Urinary bladder (tissue), 4 donors: ENCODE results near the gene OR1D5. TPM values are rescaled to one million over a fixed set of nuclear protein-coding genes. Genes with fewer than 3 reads are reported as not detected.

Source experiments
- DNase-seq: peaks from one replicate; pipeline ENCODE4 v3.0.0-alpha.2; 2015; ENCODE audit errors: extremely low spot score
- H3K27ac ChIP-seq: one replicate; pipeline ENCODE4 v1.5.1; 2013; ENCODE audit warnings: low read depth, mild to moderate bottlenecking, moderate library complexity
- H3K36me3 ChIP-seq: one replicate; pipeline ENCODE4 v1.6.1; 2013; ENCODE audit warnings: mild to moderate bottlenecking, moderate library complexity; ENCODE audit not compliant: insufficient read depth
- H3K4me1 ChIP-seq: one replicate; pipeline ENCODE4 v1.6.1; 2013; ENCODE audit warnings: mild to moderate bottlenecking, moderate library complexity; ENCODE audit not compliant: insufficient read depth
- H3K4me3 ChIP-seq: one replicate; pipeline ENCODE4 v1.5.1; 2013; ENCODE audit warnings: low read depth, low read length
- WGBS: extraction: QIAGEN DNeasy Blood & Tissue Kit; methylation state at CpG from one replicate; pipeline ENCODE4 v1.1.7; 2013; 5-methylcytosine and 5-hydroxymethylcytosine counted together
- polyA plus RNA-seq: library from polyadenylated mRNA; stranded (reverse); fragments of 200-250 nt; gene quantifications from one replicate; pipeline ENCODE4 v1.2.3, GENCODE V29; 2013
- total RNA-seq: library from RNA; depleted of rRNA; stranded (reverse); fragments of >200 nt; gene quantifications from one replicate; pipeline ENCODE4 v1.2.3, GENCODE V29; 2014
- donor health status: healthy with polysubstance abuse.
- donor health status: healthy.

Gene OR1D5
- total and polyA plus RNA-seq, 2 donors: not detected

- no peak overlapping the region for H3K4me3 ChIP-seq
- H3K36me3 ChIP-seq: no peaks in the 10 kb centered on the region
- no peak for DNase-seq
- 70% methylated on average over 31 of the region's 31 CpGs for WGBS
- H3K4me1 ChIP-seq: no peaks in the 10 kb centered on the region
- H3K27ac ChIP-seq: no peak overlapping the region
Measured at GRCh38 chr17:3026856-3027751, 36.3 kb downstream of the OR1D5 start.

GRCh38 chr17:3026125-3026855 lies 37.1 kb downstream of the OR1D5 start:
- no peaks in the 10 kb centered on the region for H3K36me3 ChIP-seq
- DNase-seq: no peak
- H3K4me1 ChIP-seq: no peaks in the 10 kb centered on the region
- WGBS: 76% methylated on average over 26 of the region's 26 CpGs
- no peak overlapping the region for H3K4me3 ChIP-seq
- no peak overlapping the region for H3K27ac ChIP-seq

GRCh38 chr17:3025421-3026124 lies 37.8 kb downstream of the OR1D5 start:
- DNase-seq: no peak
- Histone ChIP-seq H3K36me3 (no peaks in the 10 kb centered on the region), H3K27ac (no peak overlapping the region), H3K4me3 (no peak overlapping the region), H3K4me1 (no peaks in the 10 kb centered on the region)
- 86% methylated on average over 17 of the region's 17 CpGs for WGBS

GRCh38 chr17:3024346-3024745 lies 39.1 kb downstream of the OR1D5 start:
- 88% methylated on average over 2 of the region's 2 CpGs for WGBS
- H3K4me1 ChIP-seq: no peaks in the 10 kb centered on the region
- H3K36me3 ChIP-seq: no peaks in the 10 kb centered on the region
- H3K4me3 ChIP-seq: no peak overlapping the region
- no peak for DNase-seq
- H3K27ac ChIP-seq: no peak overlapping the region

DNA sequence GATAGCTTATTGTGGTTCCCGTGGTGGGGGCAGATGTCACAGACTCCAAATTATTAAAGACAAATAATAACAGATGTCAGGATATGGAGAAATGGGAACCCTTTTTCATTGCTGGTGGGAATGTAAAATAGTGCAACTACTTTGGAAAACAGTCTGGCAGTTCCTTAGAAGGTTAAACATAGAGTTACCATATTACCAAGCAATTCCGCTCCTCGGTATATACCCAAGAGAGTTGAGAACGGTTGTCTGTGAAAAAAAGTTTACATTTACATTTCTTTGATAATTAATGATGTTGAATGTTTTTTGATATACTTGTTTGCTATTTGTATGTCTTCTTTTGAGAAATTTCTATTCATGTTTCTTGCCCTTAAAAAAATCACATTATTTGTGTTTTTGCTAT lies 41.2 kb downstream of the OR1D5 start:
- no peaks in the 10 kb centered on the region for H3K4me1 ChIP-seq
- H3K4me3 ChIP-seq: no peak overlapping the region
- DNase-seq: no peak
- 89% methylated on average over 4 of the region's 4 CpGs for WGBS
- H3K36me3 ChIP-seq: no peaks in the 10 kb centered on the region
- H3K27ac ChIP-seq: no peak overlapping the region

GRCh38 chr17:3020381-3020780 lies 43.0 kb downstream of the OR1D5 start:
- no peak overlapping the region for H3K4me3 ChIP-seq
- 93% methylated on average over 16 of the region's 16 CpGs for WGBS
- H3K36me3 ChIP-seq: no peaks in the 10 kb centered on the region
- H3K27ac ChIP-seq: no peak overlapping the region
- H3K4me1 ChIP-seq: no peaks in the 10 kb centered on the region
- no peak for DNase-seq

DNA sequence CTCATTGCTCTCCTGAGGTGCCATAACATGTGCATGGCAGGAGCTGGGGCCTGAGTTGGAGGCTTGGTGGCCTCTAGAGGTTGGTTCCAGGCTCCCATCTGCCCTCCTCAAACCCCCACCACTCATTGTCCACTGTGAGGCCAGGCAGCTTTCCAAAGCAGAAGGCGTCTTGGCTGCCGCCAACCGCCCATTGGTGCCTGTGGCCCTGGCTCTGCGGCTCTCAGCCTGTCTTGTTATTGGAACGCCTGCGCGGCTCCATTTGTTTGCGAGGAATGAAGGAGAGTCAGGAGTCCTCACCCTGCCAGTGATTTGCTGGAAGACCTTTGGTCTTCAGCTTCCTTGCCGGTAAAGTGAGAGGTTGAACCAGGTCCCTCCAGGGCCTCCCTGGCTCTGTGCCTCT lies 43.6 kb downstream of the OR1D5 start:
- Histone ChIP-seq H3K4me1 (no peaks in the 10 kb centered on the region), H3K4me3 (no peak overlapping the region), H3K27ac (no peak overlapping the region), H3K36me3 (no peaks in the 10 kb centered on the region)
- WGBS: 73% methylated on average over 9 of the region's 9 CpGs
- DNase-seq: no peak

DNA sequence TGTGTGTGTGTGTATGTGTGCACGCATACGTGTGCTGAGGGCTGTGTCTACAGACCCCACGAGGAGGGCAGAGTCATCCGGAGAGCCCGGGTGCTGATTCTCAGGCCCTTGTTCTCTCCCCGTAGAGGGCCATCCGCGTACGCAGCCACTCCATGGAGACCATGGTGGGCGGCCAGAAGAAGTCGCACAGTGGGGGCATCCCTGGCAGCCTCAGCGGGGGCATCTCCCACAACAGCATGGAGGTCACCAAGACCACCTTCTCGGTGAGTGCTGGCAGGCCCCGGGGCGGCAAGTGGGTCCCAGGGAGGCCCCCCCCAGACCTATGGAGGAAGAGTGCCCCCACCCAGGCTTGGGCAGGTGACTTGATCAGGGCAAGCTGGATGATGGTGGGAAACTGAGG lies 45.5 kb downstream of the OR1D5 start:
- H3K4me1 ChIP-seq: no peaks in the 10 kb centered on the region
- WGBS: 90% methylated on average over 15 of the region's 15 CpGs
- no peaks in the 10 kb centered on the region for H3K36me3 ChIP-seq
- no peak overlapping the region for H3K4me3 ChIP-seq
- no peak overlapping the region for H3K27ac ChIP-seq
- DNase-seq: no peak

DNA sequence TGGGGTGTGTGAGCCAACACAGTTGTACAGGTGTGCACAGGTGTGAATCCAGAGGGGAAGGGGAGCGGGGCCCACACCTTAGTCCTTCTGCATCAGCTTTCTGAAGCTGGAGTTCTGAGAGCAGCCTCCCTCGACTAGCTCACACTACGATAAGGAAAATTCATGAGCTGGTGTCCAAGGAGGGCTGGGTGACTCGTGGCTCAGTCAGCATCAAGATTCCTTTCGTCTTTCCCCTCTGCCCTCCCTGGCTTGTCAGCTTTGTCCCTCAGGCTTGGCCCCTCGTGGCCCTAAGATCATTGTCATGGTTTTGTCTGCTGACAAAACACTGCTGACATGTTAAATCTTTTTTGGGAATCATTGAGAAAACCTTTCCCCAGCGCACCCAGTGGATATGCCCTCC lies 47.5 kb downstream of the OR1D5 start:
- Histone ChIP-seq H3K4me3 (no peak overlapping the region), H3K36me3 (no peaks in the 10 kb centered on the region), H3K4me1 (no peaks in the 10 kb centered on the region), H3K27ac (no peak overlapping the region)
- 67% methylated on average over 7 of the region's 7 CpGs for WGBS
- DNase-seq: no peak

GRCh38 chr17:3012926-3013581 lies 50.4 kb downstream of the OR1D5 start:
- 54% methylated on average over 21 of the region's 21 CpGs for WGBS
- Histone ChIP-seq H3K4me3 (no peak overlapping the region), H3K27ac (no peak overlapping the region), H3K36me3 (no peaks in the 10 kb centered on the region), H3K4me1 (no peaks in the 10 kb centered on the region)
- DNase-seq: no peak

Other genes starting within 250 kb of the OR1D5 start
- gene OR1D2, start 40.8 kb upstream of the OR1D5 start, total RNA-seq: not detected
- gene OR1D2, start 40.8 kb upstream of the OR1D5 start, polyA plus RNA-seq: not detected
- gene OR1G1, start 63.9 kb upstream of the OR1D5 start, total RNA-seq: not detected
- not detected for gene OR1G1, start 63.9 kb upstream of the OR1D5 start, polyA plus RNA-seq
- gene OR1A2, start 133.9 kb upstream of the OR1D5 start, total RNA-seq: not detected
- gene OR1A2, start 133.9 kb upstream of the OR1D5 start, polyA plus RNA-seq: not detected
- gene OR1A1, start 144.1 kb upstream of the OR1D5 start, total RNA-seq: not detected
- not detected for gene OR1A1, start 144.1 kb upstream of the OR1D5 start, polyA plus RNA-seq
- not detected for gene OR3A1, start 234.8 kb upstream of the OR1D5 start, total RNA-seq
- gene OR3A1, start 234.8 kb upstream of the OR1D5 start, polyA plus RNA-seq: not detected